GM23248 (cell line): Measurements from ENCODE around the gene ZER1.

Experiments used
- EZH2 ChIP-seq: fragments of 200-600 bp; sonication (generic); IDR thresholded peaks from 2 replicates; pipeline ENCODE4 v1.6.1; 2018; ENCODE audit warnings: antibody characterized with exemption, mild to moderate bottlenecking; ENCODE audit not compliant: insufficient read depth, poor library complexity, severe bottlenecking
- EZH2phosphoT487 ChIP-seq: fragments of 200-600 bp; sonication (generic); IDR thresholded peaks from 2 replicates; pipeline ENCODE4 v1.6.1; 2018; ENCODE audit warnings: antibody characterized with exemption, moderate library complexity, mild to moderate bottlenecking, low read depth; ENCODE audit not compliant: insufficient read depth

DNA sequence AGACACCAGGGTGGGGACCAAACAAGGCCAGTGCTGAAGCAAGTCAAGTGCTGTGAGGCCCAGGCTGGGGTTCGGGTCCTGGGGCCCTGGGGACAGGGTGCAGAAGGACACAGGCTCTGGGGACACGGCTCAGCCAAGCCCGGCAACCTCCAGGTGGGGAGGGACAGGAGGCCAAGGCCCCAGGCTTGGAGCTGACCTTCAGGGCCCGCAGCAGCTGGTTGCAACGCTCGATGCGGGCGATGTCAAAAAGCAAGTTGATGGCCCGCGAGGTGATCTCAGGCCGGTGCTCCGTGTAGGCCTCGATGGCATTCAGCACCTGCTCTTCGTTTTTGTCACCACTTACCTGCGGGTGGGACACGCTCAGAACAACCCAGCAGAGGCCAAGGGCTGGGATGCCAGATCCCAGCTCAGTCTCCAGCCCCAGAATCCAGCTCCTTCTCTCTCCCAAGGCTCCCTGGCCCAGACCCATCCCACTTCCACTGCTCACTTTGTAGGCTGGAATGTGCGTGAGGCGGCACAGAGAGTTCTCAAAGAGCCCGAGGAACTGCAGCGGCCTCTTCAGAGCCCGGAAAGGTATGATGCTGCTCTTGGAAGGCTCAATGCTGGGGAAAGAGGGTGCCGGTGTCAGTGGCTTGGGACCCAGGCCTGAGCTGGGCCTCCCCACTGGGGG, 20.7 kb downstream of the ZER1 start:
- TF ChIP-seq EZH2 (no peak), EZH2phosphoT487 (no peak)
